ENCODE results near the gene NAMPT. TPM values are rescaled to one million over a fixed set of nuclear protein-coding genes. Genes with fewer than 3 reads are reported as not detected.

Gene NAMPT
- total RNA-seq, 1 experiment from 2014 or later, result 392 TPM

- intact Hi-C loops (cut with micrococcal nuclease), result loop anchor here (5.0 kb wide), 1 partner anchor 75 kb away; no protein-coding TSS in a partner anchor
- no peaks in the 10 kb centered on the region for H3K4me1 Mint-ChIP-seq (ENCODE audit: insufficient read depth, unreplicated experiment)
- DNase-seq (ENCODE audit: unreplicated experiment), result no peak
- peak overlapping the region; percentile 47 for H3K27ac Mint-ChIP-seq (ENCODE audit: low read depth, unreplicated experiment)
- no peak overlapping the region for H3K4me3 Mint-ChIP-seq (ENCODE audit: unreplicated experiment)
- H3K36me3 Mint-ChIP-seq (ENCODE audit: insufficient read depth, unreplicated experiment), result peaks cover 93% of the 10 kb centered on the region
- no peaks in the 10 kb centered on the region for H3K27me3 Mint-ChIP-seq (ENCODE audit: insufficient read depth, unreplicated experiment)
- CTCF ChIA-PET, result interaction anchor here (0.6 kb wide), 1 partner anchor 259 kb away, joined by 3 read pairs; no protein-coding TSS in a partner anchor
- POLR2A ChIA-PET, result no interaction called here
- BruUV-seq (replicated peaks), result no TSS peak
- no peak for TF ChIP-seq CTCF (IDR thresholded peaks at IDR 0.05; ENCODE audit: unreplicated experiment)
- H3K9me3 Mint-ChIP-seq (ENCODE audit: unreplicated experiment), result peaks cover 6% of the 10 kb centered on the region
These were observed 32.2 kb downstream of the NAMPT start for GRCh38 chr7:106252568-106252967.

- Mint-ChIP-seq H3K27me3 (ENCODE audit: insufficient read depth, unreplicated experiment) (no peaks in the 10 kb centered on the region), H3K36me3 (ENCODE audit: insufficient read depth, unreplicated experiment) (peaks cover 75% of the 10 kb centered on the region), H3K9me3 (ENCODE audit: unreplicated experiment) (peaks cover 15% of the 10 kb centered on the region), H3K4me3 (ENCODE audit: unreplicated experiment) (no peak overlapping the region), H3K4me1 (ENCODE audit: insufficient read depth, unreplicated experiment) (no peaks in the 10 kb centered on the region), H3K27ac (ENCODE audit: low read depth, unreplicated experiment) (no peak overlapping the region)
- ChIA-PET POLR2A (interaction anchor here (0.8 to 1.0 kb wide), 2 partner anchors 11 to 32 kb away, joined by 3 read pairs; no protein-coding TSS in a partner anchor), CTCF (no interaction called here)
- intact Hi-C loops (cut with micrococcal nuclease), result no loop called here
- no peak for DNase-seq (ENCODE audit: unreplicated experiment)
- TF ChIP-seq CTCF (IDR thresholded peaks at IDR 0.05; ENCODE audit: unreplicated experiment), result no peak
- no TSS peak for BruUV-seq (replicated peaks)
These were observed 35.3 kb downstream of the NAMPT start for GRCh38 chr7:106249488-106249887.

- BruUV-seq (replicated peaks), result no TSS peak
- Mint-ChIP-seq H3K27me3 (ENCODE audit: insufficient read depth, unreplicated experiment) (no peaks in the 10 kb centered on the region), H3K36me3 (ENCODE audit: insufficient read depth, unreplicated experiment) (peaks cover 75% of the 10 kb centered on the region), H3K4me3 (ENCODE audit: unreplicated experiment) (no peak overlapping the region), H3K9me3 (ENCODE audit: unreplicated experiment) (peaks cover 24% of the 10 kb centered on the region), H3K4me1 (ENCODE audit: insufficient read depth, unreplicated experiment) (peaks cover 9% of the 10 kb centered on the region), H3K27ac (ENCODE audit: low read depth, unreplicated experiment) (no peak overlapping the region)
- POLR2A ChIA-PET, result interaction anchor here (0.9 to 1.8 kb wide), 2 partner anchors 17 to 212 kb away, joined by 3 to 5 read pairs; no protein-coding TSS in a partner anchor
- intact Hi-C loops (cut with micrococcal nuclease), result no loop called here
- no peak for DNase-seq (ENCODE audit: unreplicated experiment)
- CTCF ChIA-PET, result no interaction called here
- no peak for TF ChIP-seq CTCF (IDR thresholded peaks at IDR 0.05; ENCODE audit: unreplicated experiment)
These were observed 36.2 kb downstream of the NAMPT start for GRCh38 chr7:106248600-106248999.

GRCh38 chr7:106247841-106248240, 36.9 kb downstream of the NAMPT start:
- intact Hi-C loops (cut with micrococcal nuclease), result no loop called here
- TF ChIP-seq CTCF (IDR thresholded peaks at IDR 0.05; ENCODE audit: unreplicated experiment), result no peak
- ChIA-PET CTCF (interaction anchor here (0.6 to 0.7 kb wide), 2 partner anchors 211 to 295 kb away, joined by 3 to 4 read pairs; no protein-coding TSS in a partner anchor), POLR2A (interaction anchor here (0.9 to 1.8 kb wide), 4 partner anchors 16 to 213 kb away, joined by 3 to 10 read pairs (median 4); no protein-coding TSS in a partner anchor)
- H3K27me3 Mint-ChIP-seq (ENCODE audit: insufficient read depth, unreplicated experiment), result no peaks in the 10 kb centered on the region
- no peak for DNase-seq (ENCODE audit: unreplicated experiment)
- H3K4me1 Mint-ChIP-seq (ENCODE audit: insufficient read depth, unreplicated experiment), result peaks cover 10% of the 10 kb centered on the region
- peaks cover 75% of the 10 kb centered on the region for H3K36me3 Mint-ChIP-seq (ENCODE audit: insufficient read depth, unreplicated experiment)
- peaks cover 25% of the 10 kb centered on the region for H3K9me3 Mint-ChIP-seq (ENCODE audit: unreplicated experiment)
- H3K27ac Mint-ChIP-seq (ENCODE audit: low read depth, unreplicated experiment), result peak overlapping the region; percentile 2
- H3K4me3 Mint-ChIP-seq (ENCODE audit: unreplicated experiment), result no peak overlapping the region
- BruUV-seq (replicated peaks), result no TSS peak

All from MCF 10A (cell line).